GM18868 (cell line): ENCODE measurements around the gene SHC3.
A peak's percentile ranks its signal among the peaks of the same experiment; 100 is the strongest.

ENCODE experiments used
- ATAC-seq: cut with Tn5 transposase; IDR thresholded peaks from one replicate; pipeline ENCODE4 v1.9.1; 2021; ENCODE audit warnings: mild to moderate bottlenecking, moderate library complexity; ENCODE audit not compliant: unreplicated experiment

Gene SHC3

DNA sequence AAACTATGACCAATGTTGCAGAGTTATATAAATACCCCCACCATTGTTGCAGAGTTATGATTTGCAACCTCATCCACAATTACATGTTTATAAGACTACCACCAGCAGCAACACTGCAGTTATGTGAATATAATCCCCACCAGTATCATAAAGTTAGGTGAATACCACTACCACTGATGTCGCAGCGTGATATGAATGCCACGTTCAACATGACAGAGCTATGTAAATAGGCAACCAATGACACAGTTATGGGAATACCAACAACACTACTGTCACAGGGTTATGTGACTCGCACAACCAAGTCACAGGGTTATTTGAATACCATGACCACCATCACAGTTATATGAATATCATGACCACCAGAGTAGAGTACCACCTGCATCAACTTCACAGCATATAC lies 63.9 kb downstream of the SHC3 start:
- ATAC-seq = no peak

DNA sequence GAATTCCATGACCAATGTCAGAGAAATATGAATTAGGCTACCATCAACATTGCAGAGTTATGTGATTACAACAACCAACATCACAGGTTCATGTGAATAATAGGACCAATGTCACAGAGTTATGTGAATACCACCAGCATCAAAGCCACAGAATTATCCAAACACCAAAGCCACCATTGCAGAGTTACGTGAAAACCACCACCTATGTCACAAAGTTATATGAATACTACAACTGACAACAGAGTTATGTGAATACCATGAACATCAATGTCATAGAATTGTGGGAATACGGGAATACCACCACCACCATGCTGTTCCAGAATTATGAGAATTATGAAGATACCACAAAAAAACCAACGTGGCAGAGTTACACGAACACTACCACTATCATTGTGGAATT lies 64.8 kb downstream of the SHC3 start:
- ATAC-seq = no peak

GRCh38 chr9:89112243-89112642 lies 66.4 kb downstream of the SHC3 start:
- ATAC-seq = no peak

GRCh38 chr9:89109666-89110065 lies 69.0 kb downstream of the SHC3 start:
- no peak for ATAC-seq

GRCh38 chr9:89107406-89107805 lies 71.2 kb downstream of the SHC3 start:
- no peak for ATAC-seq

- no peak for ATAC-seq
Measured at GRCh38 chr9:89106224-89106851, 72.3 kb downstream of the SHC3 start.

- ATAC-seq = no peak
Measured at GRCh38 chr9:89104821-89105220, 73.8 kb downstream of the SHC3 start.

DNA sequence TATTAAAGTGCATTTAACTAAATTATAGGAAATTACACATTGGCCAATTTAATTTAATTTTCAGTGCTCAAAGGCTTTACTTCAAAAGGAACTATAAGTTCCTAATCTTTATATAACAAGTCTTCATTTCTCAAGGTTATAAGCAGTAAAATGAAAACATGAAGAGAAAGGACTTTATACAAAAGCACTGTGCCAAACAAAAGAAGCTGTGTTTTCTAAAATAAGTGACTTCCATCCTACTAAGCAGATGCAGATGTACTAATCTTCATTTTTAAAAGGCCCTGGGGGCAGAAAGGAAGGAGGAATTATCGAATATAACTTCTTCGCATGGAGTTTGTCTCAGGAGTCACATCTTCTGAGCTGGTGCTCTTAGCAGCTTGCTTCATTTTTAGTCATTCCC lies 81.4 kb downstream of the SHC3 start:
- no peak for ATAC-seq

DNA sequence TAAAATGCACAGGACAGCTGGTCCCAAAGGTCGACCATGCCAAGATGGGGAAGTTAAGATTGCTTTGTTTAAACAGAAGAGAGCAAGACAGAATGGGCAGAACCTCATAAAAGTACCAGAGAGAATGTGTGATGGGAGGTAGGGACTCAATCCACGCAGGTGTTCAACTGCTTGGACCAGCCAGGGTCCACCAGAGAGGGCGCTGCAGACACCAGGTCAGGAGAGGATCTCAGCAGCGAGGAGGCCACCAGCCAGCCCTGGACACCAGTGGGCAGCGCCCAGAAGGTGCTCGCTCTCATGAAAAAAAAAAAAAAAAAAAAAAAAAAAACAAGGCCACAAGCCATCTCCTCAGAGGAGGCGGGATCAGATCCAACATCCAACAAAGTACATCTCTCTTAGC lies 81.8 kb downstream of the SHC3 start:
- no peak for ATAC-seq

DNA sequence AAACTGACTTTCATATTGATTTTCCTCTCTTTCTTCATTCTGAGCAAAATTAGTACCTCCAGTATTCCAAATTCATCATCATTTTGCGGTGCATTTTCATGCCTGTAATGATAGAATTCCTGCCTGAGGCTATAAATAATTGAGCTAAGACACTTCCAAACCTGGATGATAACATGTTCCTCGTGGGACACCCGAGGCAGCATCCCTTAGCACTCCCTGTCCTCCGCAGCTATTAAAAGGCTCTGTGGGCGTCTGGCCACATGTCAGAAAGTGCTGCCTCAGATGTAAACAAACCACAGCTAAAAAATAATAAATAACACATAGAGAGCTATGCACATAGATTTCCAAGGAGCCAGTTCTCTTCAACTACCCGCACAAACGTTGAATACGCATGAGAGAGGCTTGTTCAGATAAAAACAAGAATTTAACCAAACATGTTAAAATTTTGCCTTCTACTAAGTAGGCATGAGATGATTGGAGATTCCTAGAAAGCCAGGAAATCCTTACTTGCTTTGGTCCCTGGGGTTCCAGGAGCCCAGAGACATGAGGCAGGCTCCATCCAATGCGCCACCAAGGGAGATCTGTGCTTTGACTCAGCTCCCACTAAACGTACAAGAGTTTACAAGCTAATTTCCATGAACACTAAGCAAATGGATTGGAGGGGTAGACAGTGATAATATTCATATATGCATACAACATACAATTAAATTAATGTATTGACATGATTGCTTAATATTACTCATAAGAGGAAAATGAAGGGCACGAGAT lies 82.7 kb downstream of the SHC3 start:
- ATAC-seq = no peak

- no peak for ATAC-seq
Measured at GRCh38 chr9:89093201-89093975, 85.2 kb downstream of the SHC3 start.

GRCh38 chr9:89089176-89089575 lies 89.4 kb downstream of the SHC3 start:
- no peak for ATAC-seq

DNA sequence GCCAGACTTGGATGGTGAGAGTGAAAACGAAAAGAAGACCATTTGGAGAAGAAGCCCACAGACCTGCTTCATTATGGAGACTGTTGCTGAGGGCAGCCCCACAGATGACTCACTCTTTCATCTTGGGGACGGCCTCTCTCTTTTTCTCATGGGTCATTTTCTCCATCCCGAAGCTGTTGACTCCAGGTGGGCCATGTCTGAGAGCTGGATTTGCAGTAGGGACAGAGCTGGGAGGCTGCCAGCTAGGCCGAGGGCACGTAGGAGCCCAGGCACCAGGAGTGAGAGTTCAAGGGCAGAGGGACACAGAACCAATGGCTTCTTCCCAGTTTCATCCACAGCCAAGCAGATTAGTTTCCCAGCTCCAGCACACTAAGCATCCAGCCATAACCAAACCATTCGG lies 95.0 kb downstream of the SHC3 start:
- no peak for ATAC-seq

- no peak for ATAC-seq
Measured at GRCh38 chr9:89080193-89080592, 98.4 kb downstream of the SHC3 start.

DNA sequence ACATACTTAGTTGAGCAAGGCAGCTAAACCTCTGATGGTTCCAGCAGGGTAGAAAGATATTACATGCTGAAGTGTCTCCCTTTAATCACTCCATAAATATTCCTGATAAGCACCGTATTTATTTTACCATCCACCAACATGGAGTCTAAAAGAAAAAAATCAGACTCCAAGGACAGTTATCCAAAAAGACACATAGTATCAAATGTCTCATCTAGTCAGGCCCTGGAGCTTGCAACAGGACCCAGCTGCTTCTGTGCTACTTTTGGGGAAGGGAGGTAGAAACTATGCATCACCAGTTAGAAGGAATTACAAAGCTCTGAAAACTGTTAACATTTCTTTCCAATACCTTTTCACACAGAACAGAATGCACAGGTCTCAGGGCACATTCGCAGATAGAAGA lies 99.2 kb downstream of the SHC3 start:
- no peak for ATAC-seq

DNA sequence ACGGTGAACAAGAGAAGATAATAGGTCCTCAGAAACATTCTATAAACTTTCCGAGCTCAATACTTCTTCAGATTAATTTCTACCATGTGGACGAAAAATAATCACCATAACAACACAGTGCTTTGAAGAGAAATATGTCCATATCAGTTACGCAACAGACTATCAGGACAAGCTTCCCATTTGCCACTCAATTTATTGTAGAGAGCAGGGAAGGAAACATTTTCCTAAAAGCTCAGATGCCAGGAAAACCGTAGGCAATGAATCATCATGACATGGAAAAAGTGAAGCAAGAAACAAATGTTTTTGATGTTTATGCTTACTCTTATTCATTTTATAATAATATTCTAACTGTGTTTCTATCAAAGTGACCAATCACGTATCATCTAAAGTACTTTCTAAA lies 99.8 kb downstream of the SHC3 start:
- ATAC-seq = no peak

DNA sequence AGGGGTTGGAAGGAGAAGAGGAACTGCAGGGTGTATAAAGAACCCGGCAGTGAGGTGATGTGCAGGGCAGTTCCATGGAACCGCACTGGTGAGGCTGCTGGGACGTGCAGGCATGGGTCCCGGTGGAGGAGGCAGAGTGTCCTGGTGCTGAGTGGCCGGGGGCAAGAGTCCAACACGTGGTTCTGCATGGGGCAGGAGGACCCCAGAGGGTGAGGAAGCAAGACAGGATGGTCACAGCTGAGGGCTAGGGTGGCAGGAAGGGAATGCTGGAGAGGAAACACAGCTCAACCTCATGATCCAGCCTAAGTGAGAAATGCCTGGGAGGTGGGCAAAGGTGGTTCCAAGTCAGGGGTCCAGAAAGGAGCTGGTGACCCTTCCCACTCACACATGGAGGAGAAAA lies 100.2 kb downstream of the SHC3 start:
- no peak for ATAC-seq

DNA sequence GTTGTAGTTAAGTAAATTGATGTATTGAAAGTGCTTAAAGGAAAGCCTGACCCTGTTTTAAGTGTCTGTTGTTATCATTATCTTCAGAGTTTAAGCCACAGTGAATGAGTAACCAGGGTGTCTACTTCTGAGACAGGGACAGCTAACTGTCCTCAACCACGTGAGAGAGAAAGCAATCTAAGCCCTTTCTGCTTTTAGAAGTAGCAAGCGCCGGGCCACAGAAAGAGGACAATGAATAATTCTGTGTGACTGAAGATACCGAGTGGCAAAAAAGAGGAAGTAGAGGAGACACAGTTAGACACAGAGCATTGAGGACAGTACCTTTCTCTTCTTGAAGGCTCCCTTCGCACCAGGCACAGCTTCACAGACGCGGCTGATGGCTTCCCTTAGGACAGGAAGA lies 101.1 kb downstream of the SHC3 start:
- ATAC-seq = peak; percentile 39

GRCh38 chr9:89073397-89073796 lies 105.2 kb downstream of the SHC3 start:
- no peak for ATAC-seq

- no peak for ATAC-seq
Measured at GRCh38 chr9:89071591-89071990, 107.0 kb downstream of the SHC3 start.

DNA sequence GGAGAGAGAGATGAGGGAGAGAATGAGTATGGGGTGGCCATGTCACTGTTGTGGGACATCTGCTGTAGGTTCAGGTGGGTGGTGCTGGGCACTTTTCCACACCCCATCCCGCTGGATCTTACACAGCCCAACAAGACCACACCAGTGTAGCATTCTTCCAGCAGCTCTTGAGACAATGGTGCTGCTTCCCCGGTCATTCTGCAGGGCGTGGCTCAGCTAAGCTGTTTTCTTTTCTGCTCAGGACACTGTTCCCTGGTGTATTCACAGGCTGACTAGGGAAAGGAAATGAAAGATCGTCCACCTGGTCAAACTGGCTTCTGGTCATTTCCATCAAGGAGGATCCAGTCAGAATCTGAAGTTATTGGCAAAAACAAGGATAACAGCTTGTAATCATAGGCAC lies 111.8 kb downstream of the SHC3 start:
- ATAC-seq = no peak

DNA sequence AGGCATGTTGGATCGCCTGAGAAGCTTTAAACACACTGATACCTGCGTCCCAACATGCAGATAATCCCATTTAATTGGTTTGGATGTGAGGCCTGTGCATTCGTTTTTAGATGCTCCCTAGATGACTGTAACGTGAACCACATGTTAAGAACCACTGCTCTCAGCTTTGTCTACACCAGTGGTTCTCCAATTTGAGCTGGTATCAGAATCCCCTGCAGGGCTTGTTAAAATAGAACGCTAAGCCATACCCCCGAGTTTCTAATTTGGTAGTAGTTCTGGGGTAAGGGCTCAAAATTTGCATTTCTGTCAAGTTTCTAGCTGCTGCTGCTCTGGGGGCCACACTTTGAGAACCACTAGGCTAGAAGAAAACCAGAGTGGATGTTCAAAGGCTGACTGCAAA lies 112.7 kb downstream of the SHC3 start:
- ATAC-seq = no peak
